HTR-8/SVneo (cell line): ENCODE data around the gene FUNDC2.
A peak's percentile ranks its signal among the peaks of the same experiment; 100 is the strongest.

ENCODE experiments used
- DNase-seq: peaks from one replicate; pipeline ENCODE4 v3.0.0; 2011; ENCODE audit warnings: low spot score, mixed read lengths; ENCODE audit not compliant: insufficient read length
- FAIRE-seq: peaks from 2 replicates; lab custom pipeline; 2011; peaks lifted over from hg19 to GRCh38; lab: Jason Lieb, UNC

The FUNDC2 gene

GRCh38 chrX:155022585-155022984 is 4.1 kb upstream of the FUNDC2 start, which contains the start of gene F8:
TSS of gene F8 (minus strand) at chrX:155022723. CDS start at chrX:155022552, 171 bp downstream.
- no peak for FAIRE-seq
- no peak for DNase-seq

GRCh38 chrX:155023907-155024833 is 2.5 kb upstream of the FUNDC2 start:
- no peak for FAIRE-seq
- DNase-seq: no peak

- FAIRE-seq: no peak
- peak; percentile 69 for DNase-seq
Observed at GRCh38 chrX:155026420-155026726, 271 bp upstream of the FUNDC2 start.

- FAIRE-seq: no peak
- DNase-seq: no peak
Observed at GRCh38 chrX:155027509-155028066, 944 bp downstream of the FUNDC2 start.

GRCh38 chrX:155028129-155028528 is 1.5 kb downstream of the FUNDC2 start:
- FAIRE-seq: no peak
- no peak for DNase-seq

- FAIRE-seq: no peak
- no peak for DNase-seq
Observed at GRCh38 chrX:155028877-155029291, 2.2 kb downstream of the FUNDC2 start.

GRCh38 chrX:155031657-155032056 is 5.0 kb downstream of the FUNDC2 start:
- DNase-seq (no peak), FAIRE-seq (no peak)

GRCh38 chrX:155035688-155036087 is 9.0 kb downstream of the FUNDC2 start:
- DNase-seq (no peak), FAIRE-seq (no peak)

GRCh38 chrX:155046129-155046810 is 19.6 kb downstream of the FUNDC2 start:
- FAIRE-seq: no peak
- no peak for DNase-seq

GRCh38 chrX:155046811-155047528 is 20.3 kb downstream of the FUNDC2 start:
- no peak for DNase-seq
- no peak for FAIRE-seq

GRCh38 chrX:155048977-155049619 is 22.5 kb downstream of the FUNDC2 start:
- peak; percentile 21 for DNase-seq
- FAIRE-seq: no peak

GRCh38 chrX:155052738-155053498 is 26.3 kb downstream of the FUNDC2 start:
- no peak for DNase-seq
- FAIRE-seq: no peak

GRCh38 chrX:155053656-155054055 is 27.0 kb downstream of the FUNDC2 start:
- FAIRE-seq: no peak
- no peak for DNase-seq

GRCh38 chrX:155054255-155054654 is 27.6 kb downstream of the FUNDC2 start:
- no peak for FAIRE-seq

GRCh38 chrX:155055494-155055893 is 28.9 kb downstream of the FUNDC2 start:
- FAIRE-seq (no peak), DNase-seq (no peak)

More at GRCh38 chrX:155054255-155054654, 27.6 kb downstream of the FUNDC2 start:
- DNase-seq: no peak

- DNase-seq (no peak), FAIRE-seq (no peak)
Observed at GRCh38 chrX:155056471-155056870, 29.8 kb downstream of the FUNDC2 start.

GRCh38 chrX:155056877-155057792 is 30.5 kb downstream of the FUNDC2 start:
- peak; percentile 25 for DNase-seq
- FAIRE-seq: no peak

- no peak for DNase-seq
- FAIRE-seq: no peak
Observed at GRCh38 chrX:155061760-155062159, 35.1 kb downstream of the FUNDC2 start.
